Liver (tissue), 3 donors: ENCODE results near the gene CARMIL3.
A peak's percentile ranks its signal among the peaks of the same experiment; 100 is the strongest.

Experiments
- CTCF ChIP-seq: fragments of 150-350 bp; IDR thresholded peaks from 2 replicates; pipeline ENCODE4 v1.5.1; 2017; ENCODE audit warnings: improper control_type of control experiment, low read depth, low read length; ENCODE audit not compliant: missing input control
- GABPA ChIP-seq, 2 donors: IDR thresholded peaks in 1 of 2; conservative IDR thresholded peaks in 1 of 2; 2 replicates each; pipeline ENCODE4 v1.6.1; 2016; ENCODE audit warnings: antibody characterized with exemption in 2 of 2, mild to moderate bottlenecking in 1 of 2, moderate library complexity in 1 of 2
- YY1 ChIP-seq: IDR thresholded peaks from 2 replicates; pipeline ENCODE4 v1.6.1; 2016; ENCODE audit warnings: antibody characterized with exemption, mild to moderate bottlenecking
- TF ChIP-seq, protein P1 (sequence below): IDR thresholded peaks from 2 replicates; pipeline ENCODE4 v1.6.1; 2016; ENCODE audit warnings: antibody characterized with exemption
- TF ChIP-seq, protein P2 (sequence below): IDR thresholded peaks from 2 replicates; pipeline ENCODE4 v1.6.1; 2016; ENCODE audit warnings: antibody characterized with exemption
- donor health status: healthy.
- donor health status: healthy.

GRCh38 chr14:24074625-24075484, 23.0 kb downstream of the CARMIL3 start:
- TF ChIP-seq CTCF (no peak), YY1 (peak; percentile 77), GABPA (IDR thresholded peaks at IDR 0.05 in 1 of 2, conservative IDR thresholded peaks at IDR 0.05 in 1 of 2) (peak in 1 of 2 donors; percentile 69)
- TF ChIP-seq, protein P1, sequence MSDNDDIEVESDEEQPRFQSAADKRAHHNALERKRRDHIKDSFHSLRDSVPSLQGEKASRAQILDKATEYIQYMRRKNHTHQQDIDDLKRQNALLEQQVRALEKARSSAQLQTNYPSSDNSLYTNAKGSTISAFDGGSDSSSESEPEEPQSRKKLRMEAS = peak; percentile 100
- TF ChIP-seq, protein P2, sequence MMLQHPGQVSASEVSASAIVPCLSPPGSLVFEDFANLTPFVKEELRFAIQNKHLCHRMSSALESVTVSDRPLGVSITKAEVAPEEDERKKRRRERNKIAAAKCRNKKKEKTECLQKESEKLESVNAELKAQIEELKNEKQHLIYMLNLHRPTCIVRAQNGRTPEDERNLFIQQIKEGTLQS = no peak
